ENCODE results near the gene SPINT2.

SPINT2 gene

GRCh38 chr19:38291855-38292254 lies 27.5 kb downstream of the SPINT2 start:
- Histone ChIP-seq H3K4me1 (ENCODE audit: control insufficient read depth in 1 of 2, insufficient read depth in 1 of 2, low read depth in 1 of 2, low read length in 1 of 2) (peaks cover 3 to 5% of the 10 kb centered on the region in 2 experiments), H3K27me3 (no peaks in the 10 kb centered on the region), H3K9me3 (no peaks in the 10 kb centered on the region), H3K36me3 (peaks cover 71% of the 10 kb centered on the region), H3K27ac (no peak overlapping the region), H3K4me3 (ENCODE audit: low read depth in 1 of 2, low read length in 1 of 2) (no peak overlapping the region)
- TF ChIP-seq CTCF (IDR thresholded peaks at IDR 0.05) = no peak

- no peaks in the 10 kb centered on the region for H3K27me3 ChIP-seq
- TF ChIP-seq CTCF (IDR thresholded peaks at IDR 0.05) = no peak
- no peak overlapping the region for H3K4me3 ChIP-seq (ENCODE audit: low read depth in 1 of 2, low read length in 1 of 2)
- no peak overlapping the region for H3K27ac ChIP-seq
- no peaks in the 10 kb centered on the region for H3K9me3 ChIP-seq
- H3K4me1 ChIP-seq (ENCODE audit: control insufficient read depth in 1 of 2, insufficient read depth in 1 of 2, low read depth in 1 of 2, low read length in 1 of 2) = no peaks in the 10 kb centered on the region
- H3K36me3 ChIP-seq = peaks cover 64% of the 10 kb centered on the region
These were observed 28.9 kb downstream of the SPINT2 start for GRCh38 chr19:38293281-38293680.

- no peaks in the 10 kb centered on the region for H3K4me1 ChIP-seq (ENCODE audit: control insufficient read depth in 1 of 2, insufficient read depth in 1 of 2, low read depth in 1 of 2, low read length in 1 of 2)
- no peak overlapping the region for H3K4me3 ChIP-seq (ENCODE audit: low read depth in 1 of 2, low read length in 1 of 2)
- peaks cover 56% of the 10 kb centered on the region for H3K36me3 ChIP-seq
- no peak overlapping the region for H3K27ac ChIP-seq
- TF ChIP-seq CTCF (IDR thresholded peaks at IDR 0.05) = no peak
- no peaks in the 10 kb centered on the region for H3K27me3 ChIP-seq
- H3K9me3 ChIP-seq = no peaks in the 10 kb centered on the region
These were observed 29.7 kb downstream of the SPINT2 start for GRCh38 chr19:38294090-38294489.

GRCh38 chr19:38298821-38299680 lies 34.7 kb downstream of the SPINT2 start:
- Histone ChIP-seq H3K36me3 (peaks cover 17% of the 10 kb centered on the region), H3K4me3 (ENCODE audit: low read depth in 1 of 2, low read length in 1 of 2) (no peak overlapping the region), H3K4me1 (ENCODE audit: control insufficient read depth in 1 of 2, insufficient read depth in 1 of 2, low read depth in 1 of 2, low read length in 1 of 2) (no peaks in the 10 kb centered on the region), H3K9me3 (no peaks in the 10 kb centered on the region), H3K27ac (no peak overlapping the region), H3K27me3 (no peaks in the 10 kb centered on the region)
- TF ChIP-seq CTCF (IDR thresholded peaks at IDR 0.05) = no peak

- H3K9me3 ChIP-seq = no peaks in the 10 kb centered on the region
- no peak within 1 kb of the TSS for H3K4me3 ChIP-seq (ENCODE audit: low read depth in 1 of 2, low read length in 1 of 2)
- TF ChIP-seq CTCF (IDR thresholded peaks at IDR 0.05) = no peak
- no peaks in the 10 kb centered on the region for H3K27me3 ChIP-seq
- H3K27ac ChIP-seq = no peak within 1 kb of the TSS
- H3K36me3 ChIP-seq = peaks cover 52% of the 10 kb centered on the region
- no peaks in the 10 kb centered on the region for H3K4me1 ChIP-seq (ENCODE audit: control insufficient read depth in 1 of 2, insufficient read depth in 1 of 2, low read depth in 1 of 2, low read length in 1 of 2)
These were observed 39.4 kb downstream of the SPINT2 start, which contains the start of gene C19orf33 for GRCh38 chr19:38303517-38304351. TSS of gene C19orf33 (plus strand) at chr19:38304251. CDS start at chr19:38304262, 11 bp downstream.

Measured in neutrophil (primary cell).